GM21390 (cell line): ENCODE data around the gene TLE4.
A peak's percentile ranks its signal among the peaks of the same experiment; 100 is the strongest.

Source experiments
- ATAC-seq: cut with Tn5 transposase; IDR thresholded peaks from one replicate; pipeline ENCODE4 v1.9.1; 2021; ENCODE audit not compliant: unreplicated experiment

Gene TLE4

DNA sequence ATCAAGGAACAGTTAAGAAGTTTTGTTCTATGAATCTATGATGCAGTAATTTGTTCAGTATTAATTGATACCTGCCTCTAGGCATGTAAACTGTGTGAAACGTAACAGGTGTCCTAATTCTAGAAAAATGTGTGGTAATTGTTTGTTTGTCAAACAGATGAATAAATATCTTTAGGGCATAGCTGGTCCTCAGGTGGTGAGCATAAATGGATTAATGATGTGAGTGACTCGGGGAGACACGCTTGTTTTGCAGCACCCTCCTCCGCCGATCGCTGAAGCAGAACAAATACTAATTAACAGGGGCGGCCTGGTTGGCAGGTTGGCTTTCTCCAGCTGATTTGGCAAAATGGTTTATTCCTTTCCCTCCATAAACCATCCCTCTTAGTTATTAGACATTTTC lies 88.8 kb downstream of the TLE4 start:
- no peak for ATAC-seq

DNA sequence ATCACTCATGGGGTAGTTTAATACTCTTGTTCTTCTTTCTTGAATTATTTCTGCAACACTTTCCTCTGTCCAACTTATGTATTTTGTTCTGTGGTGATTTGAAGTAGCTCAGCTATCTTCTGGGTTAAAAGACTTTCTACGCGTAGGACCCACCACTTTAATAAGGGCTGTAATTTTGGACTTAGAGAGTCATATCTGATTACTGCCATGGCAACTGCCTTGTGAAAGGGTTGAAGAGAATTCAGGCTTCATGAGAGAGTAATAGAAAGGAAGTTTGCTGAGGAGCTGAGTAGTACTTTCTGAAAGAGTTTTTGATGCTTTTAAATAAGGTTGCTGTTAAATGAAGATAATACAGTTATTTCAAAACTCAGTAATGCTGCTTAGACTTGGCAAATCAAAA lies 89.5 kb downstream of the TLE4 start:
- ATAC-seq, result no peak

DNA sequence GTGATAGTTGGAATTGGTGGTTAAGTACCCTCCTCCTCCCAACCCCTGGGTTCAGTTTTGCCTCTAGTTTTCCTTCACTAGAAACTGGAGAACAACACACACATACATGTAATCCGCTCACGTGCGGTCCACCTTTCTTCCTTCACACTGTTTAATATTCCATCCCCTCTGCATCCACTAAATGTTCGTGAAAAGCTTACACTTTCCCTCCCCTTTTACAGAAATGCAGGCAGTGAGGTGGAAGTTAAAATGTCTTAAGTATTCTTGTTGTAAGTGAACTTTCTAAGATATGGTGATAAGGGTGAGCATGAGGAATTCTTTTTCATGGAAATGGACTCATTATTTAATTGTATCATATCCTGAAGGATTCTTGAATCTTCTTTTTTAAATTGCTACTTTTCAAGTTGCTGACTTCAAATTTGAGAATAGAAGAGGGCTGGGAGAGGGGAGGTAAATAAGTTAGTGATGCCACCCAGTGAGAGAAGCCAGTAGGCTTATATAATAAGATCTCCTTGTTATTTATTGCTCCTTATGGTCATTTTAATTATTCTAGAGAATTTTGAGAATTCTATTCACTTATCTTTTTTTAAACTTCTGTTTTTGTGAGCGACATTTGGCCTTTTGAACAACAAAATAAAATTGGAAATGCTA lies 90.2 kb downstream of the TLE4 start:
- no peak for ATAC-seq

DNA sequence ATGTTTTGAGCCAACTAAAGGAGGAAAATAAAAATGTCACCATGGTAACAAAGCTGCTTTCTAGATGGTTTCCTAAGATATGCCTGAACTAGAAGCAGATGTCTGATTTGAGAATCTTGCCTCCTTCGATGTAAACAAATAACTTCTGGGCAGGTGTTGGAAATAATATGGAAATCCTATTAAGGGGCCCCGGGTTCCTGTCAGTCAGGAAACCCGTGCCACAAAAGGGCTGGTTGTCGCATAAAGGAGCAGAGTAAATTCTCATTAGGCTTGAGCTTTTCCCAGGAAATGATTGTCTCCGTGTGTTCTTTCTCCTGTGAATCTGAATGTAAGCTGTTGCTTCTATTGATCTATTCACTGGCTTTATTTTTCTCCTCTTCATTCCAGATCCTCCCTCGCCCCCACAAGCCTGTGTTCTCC lies 90.8 kb downstream of the TLE4 start:
- no peak for ATAC-seq

DNA sequence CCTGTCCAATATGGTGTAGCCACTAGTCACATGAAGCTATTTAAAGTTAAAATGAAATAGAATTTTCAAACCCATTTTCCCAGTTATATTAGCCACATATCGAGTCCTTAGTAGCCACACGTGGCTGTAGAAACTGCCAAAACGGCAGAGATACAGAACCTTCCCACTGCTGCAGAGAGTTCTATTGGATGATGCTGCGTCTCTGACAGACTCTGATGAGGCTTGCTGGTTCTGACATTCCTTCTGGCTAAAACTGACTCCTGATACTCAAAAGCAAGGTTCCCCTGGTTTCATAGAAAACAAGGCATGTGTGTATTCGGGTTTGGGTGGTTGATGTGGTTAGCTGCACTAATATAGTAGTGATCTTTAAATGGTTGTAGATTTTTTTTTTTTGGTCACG lies 91.5 kb downstream of the TLE4 start:
- ATAC-seq, result no peak

DNA sequence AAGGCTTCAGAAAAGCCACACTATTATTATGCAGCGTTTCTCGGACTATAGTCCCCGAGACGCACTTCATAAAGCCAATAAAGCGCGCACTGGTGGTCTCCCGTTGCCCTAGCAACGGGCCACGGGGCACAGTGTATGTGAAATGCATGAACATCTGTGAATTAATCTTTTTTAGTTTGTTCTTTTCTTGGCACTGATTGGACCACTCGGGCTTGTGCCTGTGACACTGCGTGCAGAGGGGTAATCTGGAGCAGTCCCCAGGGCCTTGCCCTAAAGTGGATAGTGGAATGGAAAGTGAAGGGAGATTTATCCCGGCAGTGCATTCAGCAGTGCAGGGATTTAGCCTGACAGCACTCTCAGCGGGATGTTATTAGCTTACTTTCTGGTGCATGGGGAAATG lies 92.1 kb downstream of the TLE4 start:
- ATAC-seq, result no peak

DNA sequence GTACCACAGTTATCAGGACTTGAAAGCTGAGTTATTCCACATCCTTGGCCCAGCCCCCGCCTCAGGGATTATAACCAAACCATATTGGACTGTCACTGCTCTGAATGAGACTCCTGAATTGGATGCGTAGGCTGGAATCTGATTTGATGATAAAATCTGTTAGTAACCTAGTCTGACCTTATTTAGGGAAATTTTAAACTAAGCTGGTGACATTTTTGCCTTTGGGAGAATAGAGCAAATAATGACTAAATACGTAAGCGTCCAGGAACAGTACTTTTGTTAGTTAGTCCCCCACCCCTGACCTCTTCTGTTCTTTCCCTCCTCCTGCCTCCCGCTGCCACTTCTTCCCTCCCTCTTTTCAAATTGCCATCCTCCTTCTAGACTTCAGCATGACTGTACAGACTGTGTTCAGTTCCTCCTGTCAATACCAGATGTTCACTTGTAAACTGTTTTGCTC lies 92.6 kb downstream of the TLE4 start:
- ATAC-seq, result no peak

DNA sequence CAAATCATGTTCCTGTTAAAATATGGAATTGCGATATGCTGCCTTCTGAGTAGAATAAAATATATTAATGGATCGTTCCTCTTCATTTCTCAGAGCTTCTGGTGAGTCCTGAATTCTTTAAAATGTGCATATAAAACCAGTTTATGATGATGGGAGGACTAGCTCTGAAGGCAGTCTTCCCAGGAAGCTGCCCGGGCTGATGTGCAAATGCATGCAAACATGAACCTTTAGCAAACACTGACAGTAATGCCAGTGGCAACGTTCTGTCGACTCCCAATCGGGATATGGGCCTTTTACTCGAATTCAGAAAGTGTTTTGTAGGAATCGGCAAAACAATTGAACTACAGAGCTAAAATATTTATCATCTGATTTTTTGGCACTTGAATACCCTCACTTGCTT lies 93.6 kb downstream of the TLE4 start:
- ATAC-seq, result no peak

DNA sequence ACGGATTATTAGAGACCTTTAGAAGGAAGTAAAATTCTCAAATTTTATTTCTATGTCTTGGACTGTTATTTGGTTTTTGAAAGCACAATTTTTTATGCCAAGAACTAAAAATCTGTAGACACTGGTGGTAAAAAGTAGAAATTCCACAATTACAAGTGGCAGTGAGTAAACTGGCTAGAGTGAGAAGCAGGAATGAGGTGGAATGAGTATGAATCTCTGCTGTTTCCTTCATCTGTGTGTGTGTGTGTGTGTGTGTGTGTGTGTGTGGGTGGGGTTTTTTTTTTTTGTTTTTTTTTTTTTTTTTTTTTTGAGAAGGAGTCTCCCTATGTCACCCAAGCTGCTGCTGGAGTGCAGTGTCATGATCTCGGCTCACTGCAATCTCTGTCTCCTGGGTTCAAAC lies 94.2 kb downstream of the TLE4 start:
- ATAC-seq, result no peak

DNA sequence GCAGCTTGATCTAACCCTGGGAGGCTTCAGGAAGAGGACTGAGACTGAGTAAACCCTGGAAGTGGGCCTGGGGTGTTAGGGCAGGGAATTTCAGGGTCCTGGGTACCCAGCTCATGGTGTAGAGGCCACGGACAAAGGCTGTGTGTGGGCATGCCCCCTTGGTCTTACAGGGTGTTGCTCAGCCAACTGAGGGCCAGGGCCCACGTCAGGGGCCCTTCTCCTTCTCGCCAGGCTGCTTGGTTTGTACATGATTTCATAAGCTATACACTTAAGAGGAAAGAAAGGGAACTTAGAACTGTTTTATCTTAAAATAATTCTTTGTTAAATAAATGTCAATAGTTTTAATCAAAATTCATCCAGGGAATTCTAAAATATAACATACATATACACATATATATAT lies 95.4 kb downstream of the TLE4 start:
- ATAC-seq, result no peak

DNA sequence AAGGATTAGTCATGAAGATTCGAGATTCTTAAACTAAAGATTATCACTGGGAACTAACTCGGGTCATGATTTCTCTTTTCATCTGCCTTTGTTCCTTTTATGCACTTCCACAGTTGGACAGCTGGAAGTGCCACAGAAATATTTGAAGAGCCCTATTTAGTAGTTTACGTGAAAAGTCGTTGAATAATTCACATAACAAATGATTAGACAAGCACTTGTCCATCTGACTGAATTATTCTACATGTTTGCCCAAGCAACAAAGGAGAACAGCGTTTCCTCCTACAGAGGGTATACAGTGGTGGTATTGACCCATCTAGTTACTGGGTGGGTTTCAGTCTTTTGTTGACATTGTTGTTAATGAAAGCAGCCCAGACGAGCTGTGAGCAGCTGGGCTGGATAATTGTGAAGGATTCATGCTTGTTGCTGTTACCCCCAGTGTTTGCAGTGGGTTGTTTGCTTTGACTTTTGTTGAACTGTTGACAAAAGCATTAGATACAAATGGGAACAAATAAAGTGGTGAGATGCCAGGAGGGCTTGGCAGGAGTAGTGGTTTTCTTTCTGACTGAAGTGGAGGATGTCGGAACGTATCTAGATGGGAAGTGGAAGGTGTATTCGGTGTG lies 96.2 kb downstream of the TLE4 start:
- ATAC-seq, result no peak

DNA sequence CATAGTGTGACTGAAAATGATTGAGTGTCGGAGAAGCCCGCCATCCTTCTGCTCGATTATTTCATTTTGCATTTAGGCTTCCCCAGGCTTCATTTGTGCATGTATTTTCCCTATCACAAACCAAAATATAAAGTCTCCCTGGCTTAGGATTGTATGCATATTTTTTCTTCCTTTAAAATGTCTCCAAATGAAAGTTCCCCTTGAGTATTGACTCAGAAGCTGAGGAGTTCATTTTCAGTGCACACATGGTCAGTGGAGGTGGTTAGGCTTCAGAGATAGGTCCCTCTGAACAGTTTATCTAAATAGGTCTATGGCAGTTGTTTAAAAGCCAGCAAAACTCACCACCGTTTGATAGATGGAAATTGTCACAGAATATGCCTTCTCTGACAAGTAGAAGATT lies 97.2 kb downstream of the TLE4 start:
- ATAC-seq, result no peak

DNA sequence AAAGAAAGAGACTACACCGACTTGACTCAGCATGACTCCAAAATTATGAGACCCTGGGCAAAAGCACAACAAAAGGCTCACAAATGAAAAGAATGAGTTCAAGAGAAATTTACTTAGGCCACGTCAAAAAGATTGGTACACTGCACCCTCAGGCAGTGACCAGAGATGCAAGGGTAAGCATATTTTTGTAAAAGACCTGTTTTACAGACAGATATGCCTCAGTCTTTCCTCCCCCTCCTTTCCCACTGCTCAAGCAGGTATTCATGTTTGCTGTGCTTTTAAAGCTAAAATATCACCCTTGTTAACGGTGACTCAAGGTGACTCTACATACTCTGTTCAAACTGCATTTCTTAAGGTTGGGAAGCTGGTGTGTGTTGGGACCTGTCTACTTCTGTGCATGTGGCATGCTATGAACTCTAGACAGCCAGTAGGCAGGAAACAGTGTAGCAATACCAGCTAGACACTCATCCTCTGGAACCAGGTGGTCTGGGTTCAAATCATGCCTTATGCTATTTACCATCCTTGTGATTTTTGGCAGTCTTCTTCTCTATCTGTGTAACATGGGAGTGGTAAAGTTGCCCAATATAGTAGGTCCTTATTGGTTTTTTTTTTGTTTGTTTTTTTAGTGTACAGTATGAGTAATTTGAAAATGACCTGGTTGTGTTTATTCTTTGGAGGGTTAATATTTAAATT lies 98.7 kb downstream of the TLE4 start:
- no peak for ATAC-seq

DNA sequence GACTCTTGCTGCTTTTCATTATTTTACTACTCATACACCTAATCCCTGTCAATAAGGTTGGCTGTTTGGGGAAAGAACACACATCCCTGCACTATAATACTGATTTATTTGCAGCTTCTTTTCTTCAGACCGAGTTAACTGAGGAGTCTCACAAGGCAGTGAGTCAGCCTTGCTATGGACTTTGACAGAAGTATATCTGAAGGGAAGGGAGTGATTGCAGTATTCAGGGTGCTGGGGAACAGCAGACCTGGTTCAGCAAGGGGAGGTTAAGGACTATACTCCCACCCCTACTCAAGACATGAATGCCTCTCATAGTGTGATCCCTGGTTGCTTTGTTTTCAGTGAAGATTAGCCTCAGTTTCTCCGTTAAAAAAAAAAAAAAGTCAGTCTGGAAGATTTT lies 99.8 kb downstream of the TLE4 start:
- no peak for ATAC-seq

DNA sequence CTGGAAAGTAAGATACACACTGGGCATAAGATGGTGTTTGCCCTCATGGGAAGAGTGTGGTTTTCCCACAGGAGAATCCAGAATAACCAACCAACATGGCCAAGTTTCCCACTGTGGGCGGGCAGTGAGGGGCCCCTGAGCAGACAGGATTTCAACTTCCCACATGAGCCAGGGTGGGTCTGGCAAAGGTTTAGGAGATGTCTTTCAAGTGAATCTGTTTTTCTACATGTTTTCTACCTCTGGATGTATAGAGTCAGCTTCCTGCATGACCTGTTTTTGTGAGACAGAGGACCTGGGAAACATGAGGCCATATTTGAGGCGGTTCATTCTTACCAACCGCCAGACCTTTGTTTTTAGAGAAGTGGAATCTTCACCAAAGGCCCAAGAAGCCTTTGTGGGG lies 100.5 kb downstream of the TLE4 start:
- no peak for ATAC-seq

DNA sequence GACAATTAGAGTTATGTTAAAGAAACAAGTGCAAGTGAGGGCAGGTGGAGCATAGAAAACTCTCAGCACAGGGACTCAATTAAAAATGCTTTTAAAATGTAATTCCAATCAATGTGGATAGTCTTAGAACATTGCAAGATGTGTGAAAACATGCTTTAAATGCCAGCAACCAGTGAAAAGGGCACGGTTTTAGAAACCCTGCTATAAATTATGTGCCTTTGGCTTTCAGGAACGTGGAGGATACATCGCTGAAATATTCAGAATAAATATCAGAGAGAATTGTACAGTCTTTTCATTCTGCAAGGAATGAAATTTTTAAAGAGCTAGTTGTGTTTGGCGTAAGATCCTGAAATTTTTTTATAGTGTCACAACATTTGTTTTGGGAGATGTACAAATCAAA lies 101.1 kb downstream of the TLE4 start:
- no peak for ATAC-seq

DNA sequence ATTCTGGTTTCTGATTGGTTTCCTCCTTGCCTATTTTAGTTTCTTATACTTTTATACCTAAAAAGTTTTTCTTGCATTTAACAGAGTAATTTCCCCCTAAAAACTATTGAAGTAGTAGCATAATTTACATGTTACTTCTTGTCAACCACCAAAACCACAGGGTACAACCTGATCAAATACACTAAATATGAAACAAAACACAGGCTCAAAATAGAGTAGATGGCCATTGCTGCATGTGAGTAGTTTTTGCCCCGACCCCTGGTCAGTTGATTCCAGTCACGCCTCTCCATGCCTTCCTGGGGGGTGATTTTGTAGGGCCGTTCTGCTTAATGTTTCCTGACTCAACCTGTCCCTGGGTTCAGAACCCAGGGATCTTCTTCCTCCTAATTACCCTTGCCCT lies 101.8 kb downstream of the TLE4 start:
- no peak for ATAC-seq

DNA sequence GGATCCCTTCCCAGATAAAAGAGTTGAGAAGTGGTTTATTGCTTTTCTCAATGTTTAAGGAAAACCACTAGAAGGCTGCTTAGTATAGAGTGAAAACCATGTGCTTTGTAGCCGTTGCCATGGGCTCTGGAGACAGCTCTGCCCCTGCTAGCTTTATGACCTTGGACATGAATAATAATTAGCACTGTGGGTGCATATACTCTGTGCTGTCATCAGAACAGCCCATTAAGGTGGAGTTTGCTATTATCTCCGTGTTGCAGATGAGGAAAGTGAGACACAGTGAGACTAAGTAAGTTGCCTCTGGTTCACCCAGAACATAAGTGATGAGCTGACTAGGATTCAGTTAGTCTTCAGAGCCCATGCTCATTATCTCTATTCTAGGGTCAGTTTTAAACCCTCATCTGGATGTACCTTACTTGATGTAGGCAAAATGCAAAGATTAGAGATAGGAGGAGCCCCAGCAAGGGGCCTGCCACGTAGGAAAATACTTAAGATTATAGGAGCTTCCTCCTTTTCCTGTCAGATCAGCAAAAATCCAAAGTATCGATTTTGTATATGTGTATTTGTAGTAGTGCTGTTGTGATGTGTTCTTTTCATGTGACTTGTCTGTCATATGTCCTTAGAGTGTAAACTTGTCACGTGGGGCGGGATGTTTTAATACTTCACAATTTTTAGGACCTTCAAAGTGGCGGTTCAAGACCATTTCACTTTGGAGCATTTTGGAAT lies 102.5 kb downstream of the TLE4 start:
- ATAC-seq, result no peak

DNA sequence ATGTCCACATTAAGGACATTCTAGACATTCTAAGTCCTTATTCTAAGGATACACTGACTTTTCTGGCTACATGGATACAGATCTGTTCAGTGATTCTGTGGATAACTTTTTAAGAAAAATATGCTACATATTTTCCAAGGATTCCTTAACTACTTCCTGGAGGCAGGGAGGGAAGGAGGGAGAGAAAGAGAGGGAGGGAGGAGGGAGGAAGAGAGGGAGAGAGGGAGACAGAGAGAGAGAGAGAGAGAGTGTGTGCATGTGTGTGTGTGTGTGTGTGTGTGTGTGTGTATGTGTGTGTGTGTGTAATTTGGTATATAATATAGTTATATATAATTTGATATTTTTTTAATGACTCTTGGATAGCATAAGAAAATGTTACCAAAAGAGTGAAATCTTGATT lies 109.8 kb downstream of the TLE4 start:
- ATAC-seq, result no peak

DNA sequence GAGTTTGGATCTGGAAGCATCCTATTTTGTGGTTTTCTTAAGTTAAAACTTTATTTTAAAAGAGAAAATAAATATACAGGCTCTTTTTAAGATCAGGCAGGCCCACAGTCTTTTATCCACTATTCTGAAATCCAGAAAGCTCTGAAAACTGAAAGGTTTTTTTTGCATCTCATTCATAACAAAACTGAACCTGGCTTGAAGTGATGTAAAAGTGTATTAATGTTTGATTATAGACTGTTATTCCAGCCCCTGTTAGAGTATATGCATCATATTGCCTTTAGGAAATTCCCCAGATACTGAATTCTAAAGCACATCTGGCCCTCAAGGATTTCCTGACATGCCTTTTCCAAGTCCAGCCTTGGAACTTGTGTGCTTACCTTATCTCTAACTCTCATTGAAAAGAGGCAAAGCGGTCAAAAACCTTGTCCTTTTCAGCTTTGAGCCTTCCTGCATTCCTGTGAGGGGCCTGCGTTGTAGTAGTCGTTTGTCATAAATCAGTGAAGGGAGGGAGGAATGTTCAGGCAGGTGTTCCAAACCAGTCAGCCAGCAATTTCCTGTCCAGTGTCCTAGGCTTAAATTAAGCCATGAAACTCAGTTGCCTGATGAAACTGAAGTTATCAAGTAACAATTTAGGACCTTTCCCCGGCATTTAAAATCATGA lies 110.4 kb downstream of the TLE4 start:
- peak; percentile 65 for ATAC-seq

DNA sequence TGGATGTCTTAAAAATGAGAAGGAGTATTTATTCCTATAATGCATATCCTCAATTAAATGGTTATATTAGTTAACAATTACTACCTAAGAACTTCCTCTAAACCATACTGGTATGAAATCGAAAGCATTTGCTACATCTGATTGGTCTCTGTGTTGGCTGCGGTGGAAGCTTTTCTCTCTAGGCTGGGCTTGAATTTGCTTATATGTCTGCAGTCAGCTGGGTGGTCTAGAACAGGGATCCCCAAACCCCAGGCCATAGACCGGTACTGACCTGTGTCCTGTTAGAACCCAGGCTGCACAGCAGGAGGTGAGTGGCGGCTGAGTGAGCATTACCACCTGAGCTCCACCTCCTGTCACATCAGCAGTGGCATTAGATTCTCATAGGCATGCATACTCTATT lies 112.3 kb downstream of the TLE4 start:
- no peak for ATAC-seq
